ENCODE results near the gene OR8S1. TPM values are rescaled to one million over a fixed set of nuclear protein-coding genes. Genes with fewer than 3 reads are reported as not detected.

OR8S1 gene
- total RNA-seq (ENCODE audit: low replicate concordance), result not detected in 2 replicates

GRCh38 chr12:48525332-48525731 is at the start of gene OR8S1:
OR8S1 (plus strand) TSS chr12:48525632; CDS start chr12:48525632, 0 bp downstream.

DNA sequence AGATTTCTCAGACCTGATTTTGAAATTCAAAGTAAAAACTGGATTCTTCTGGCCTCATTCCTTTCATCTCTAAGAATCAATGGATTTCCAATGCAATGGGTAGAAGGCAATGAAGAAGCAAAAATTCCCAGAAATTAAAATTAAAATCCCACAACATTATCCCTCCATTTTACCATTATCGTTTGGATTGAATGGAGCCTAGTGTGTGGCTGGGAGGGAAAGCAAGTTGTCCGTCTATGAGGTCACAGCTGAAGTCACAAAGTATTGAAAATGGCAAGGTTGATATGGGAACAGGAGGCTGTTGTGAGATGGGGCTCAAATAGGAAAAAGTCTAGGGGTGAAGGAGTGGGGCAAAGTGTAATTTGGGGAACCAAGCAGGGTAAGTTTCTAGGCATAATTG is 43.2 kb upstream of the OR8S1 start, which contains the start of gene C12orf54:
Gene C12orf54 (plus strand): TSS at position 301 of the 400 bp plus-strand sequence. CDS start 799 bp downstream, outside the sequence.

DNA sequence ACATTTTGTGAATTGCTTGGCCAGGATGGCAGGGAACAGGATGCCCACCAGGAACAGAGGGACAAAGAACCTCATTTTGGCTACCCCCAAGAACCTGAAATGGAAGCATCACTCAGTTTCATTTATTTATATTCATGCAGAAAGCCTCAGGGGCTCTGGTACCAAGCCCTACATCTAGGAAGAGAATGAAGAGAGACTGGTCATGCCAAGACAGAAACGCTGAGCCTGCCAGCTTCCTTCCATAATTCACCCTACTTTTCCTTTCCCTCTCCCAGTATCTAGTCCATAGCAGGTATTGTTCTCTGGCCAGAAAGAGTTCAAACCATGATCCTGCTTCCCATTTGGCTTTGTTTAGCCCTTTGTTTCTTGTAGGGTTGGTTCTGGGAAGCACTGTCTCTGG is 44.5 kb downstream of the OR8S1 start, which contains the start of gene LALBA:
Gene LALBA (minus strand): TSS at position 101 of the 400 bp plus-strand sequence. CDS start 26 bp downstream, at position 75.

Other genes with a start within 250 kb of the OR8S1 start
- gene ZNF641, start 174.7 kb upstream of the OR8S1 start, total RNA-seq (ENCODE audit: low replicate concordance), result 8.4 and 18.8 TPM in 2 replicates
- gene ANP32D, start 53.1 kb upstream of the OR8S1 start, total RNA-seq (ENCODE audit: low replicate concordance), result not detected in 2 replicates
- gene C12orf54, start 43.1 kb upstream of the OR8S1 start, total RNA-seq (ENCODE audit: low replicate concordance), result not detected in 2 replicates
- not detected in 2 replicates for gene LALBA, start 44.4 kb downstream of the OR8S1 start, total RNA-seq (ENCODE audit: low replicate concordance)
- 46.3 and 47.9 TPM in 2 replicates for gene KANSL2, start 156.6 kb downstream of the OR8S1 start, total RNA-seq (ENCODE audit: low replicate concordance)
- 16.0 and 23.8 TPM in 2 replicates for gene CCNT1, start 191.1 kb downstream of the OR8S1 start, total RNA-seq (ENCODE audit: low replicate concordance)